ENCODE results near the gene GIMAP8.

GIMAP8 gene

GRCh38 chr7:150443793-150444540 is 6.5 kb upstream of the GIMAP8 start (continued):
- TF ChIP-seq BCL6B (tag by site-specific recombination; IDR thresholded peaks at IDR 0.05): no peak
- no peak for TF ChIP-seq ZNF473 (tag by site-specific recombination; IDR thresholded peaks at IDR 0.05)

- H3K4me1 ChIP-seq (ENCODE audit: control insufficient read depth, insufficient read depth, low read length): no peaks in the 10 kb centered on the region
- POLR2A ChIA-PET: no interaction called here
- TF ChIP-seq ZNF112 (tag by site-specific recombination; IDR thresholded peaks at IDR 0.05) (no peak), ZIC2 (tag by site-specific recombination; IDR thresholded peaks at IDR 0.05) (peak; percentile 67)
Measured at GRCh38 chr7:150444674-150445365, 5.6 kb upstream of the GIMAP8 start.

GRCh38 chr7:150446288-150446938 is 4.0 kb upstream of the GIMAP8 start:
- TF ChIP-seq FEZF1 (tag by site-specific recombination; IDR thresholded peaks at IDR 0.05): peak; percentile 38
- no peak for TF ChIP-seq ZNF558 (tag by site-specific recombination; IDR thresholded peaks at IDR 0.05)
- TF ChIP-seq ZNF140 (tag by site-specific recombination; IDR thresholded peaks at IDR 0.05): no peak
- no peak for TF ChIP-seq ZNF18 (tag by site-specific recombination; IDR thresholded peaks at IDR 0.05)
- TF ChIP-seq OSR2 (tag by site-specific recombination; IDR thresholded peaks at IDR 0.05): peak; percentile 46; the same call in 1 of the 2 replicates
- TF ChIP-seq ZNF146 (tag by site-specific recombination; IDR thresholded peaks at IDR 0.05): no peak
- TF ChIP-seq, protein P1, sequence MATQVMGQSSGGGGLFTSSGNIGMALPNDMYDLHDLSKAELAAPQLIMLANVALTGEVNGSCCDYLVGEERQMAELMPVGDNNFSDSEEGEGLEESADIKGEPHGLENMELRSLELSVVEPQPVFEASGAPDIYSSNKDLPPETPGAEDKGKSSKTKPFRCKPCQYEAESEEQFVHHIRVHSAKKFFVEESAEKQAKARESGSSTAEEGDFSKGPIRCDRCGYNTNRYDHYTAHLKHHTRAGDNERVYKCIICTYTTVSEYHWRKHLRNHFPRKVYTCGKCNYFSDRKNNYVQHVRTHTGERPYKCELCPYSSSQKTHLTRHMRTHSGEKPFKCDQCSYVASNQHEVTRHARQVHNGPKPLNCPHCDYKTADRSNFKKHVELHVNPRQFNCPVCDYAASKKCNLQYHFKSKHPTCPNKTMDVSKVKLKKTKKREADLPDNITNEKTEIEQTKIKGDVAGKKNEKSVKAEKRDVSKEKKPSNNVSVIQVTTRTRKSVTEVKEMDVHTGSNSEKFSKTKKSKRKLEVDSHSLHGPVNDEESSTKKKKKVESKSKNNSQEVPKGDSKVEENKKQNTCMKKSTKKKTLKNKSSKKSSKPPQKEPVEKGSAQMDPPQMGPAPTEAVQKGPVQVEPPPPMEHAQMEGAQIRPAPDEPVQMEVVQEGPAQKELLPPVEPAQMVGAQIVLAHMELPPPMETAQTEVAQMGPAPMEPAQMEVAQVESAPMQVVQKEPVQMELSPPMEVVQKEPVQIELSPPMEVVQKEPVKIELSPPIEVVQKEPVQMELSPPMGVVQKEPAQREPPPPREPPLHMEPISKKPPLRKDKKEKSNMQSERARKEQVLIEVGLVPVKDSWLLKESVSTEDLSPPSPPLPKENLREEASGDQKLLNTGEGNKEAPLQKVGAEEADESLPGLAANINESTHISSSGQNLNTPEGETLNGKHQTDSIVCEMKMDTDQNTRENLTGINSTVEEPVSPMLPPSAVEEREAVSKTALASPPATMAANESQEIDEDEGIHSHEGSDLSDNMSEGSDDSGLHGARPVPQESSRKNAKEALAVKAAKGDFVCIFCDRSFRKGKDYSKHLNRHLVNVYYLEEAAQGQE (tag by site-specific recombination; IDR thresholded peaks at IDR 0.05): no peak
- TF ChIP-seq ZNF426 (tag by site-specific recombination; IDR thresholded peaks at IDR 0.05): no peak
- no peak for TF ChIP-seq ZNF19 (tag by site-specific recombination; IDR thresholded peaks at IDR 0.05; ENCODE audit: low read depth)
- no peaks in the 10 kb centered on the region for H3K36me3 ChIP-seq (ENCODE audit: control insufficient read depth in 2 of 2, insufficient read depth in 1 of 2, low read length in 2 of 2)
- no peak overlapping the region for H3K4me3 ChIP-seq (ENCODE audit: low read depth, low read length)
- no peak overlapping the region for H3K27ac ChIP-seq (ENCODE audit: extremely low read depth, low read depth, low read length)
- no peaks in the 10 kb centered on the region for H3K9me3 ChIP-seq (ENCODE audit: control insufficient read depth, insufficient read depth, low read depth, low read length)
- ChIA-PET POLR2A (no interaction called here), CTCF (interaction anchor here (0.5 kb wide), 1 partner anchor 168 kb away, joined by 4 read pairs; no protein-coding TSS in a partner anchor)
- no peaks in the 10 kb centered on the region for H3K4me1 ChIP-seq (ENCODE audit: control insufficient read depth, insufficient read depth, low read length)

More at GRCh38 chr7:150444674-150445365, 5.6 kb upstream of the GIMAP8 start:
- Histone ChIP-seq H3K9me3 (ENCODE audit: control insufficient read depth, insufficient read depth, low read depth, low read length) (no peaks in the 10 kb centered on the region), H3K36me3 (ENCODE audit: control insufficient read depth in 2 of 2, insufficient read depth in 1 of 2, low read length in 2 of 2) (no peaks in the 10 kb centered on the region), H3K4me3 (ENCODE audit: low read depth, low read length) (no peak overlapping the region), H3K27ac (ENCODE audit: extremely low read depth, low read depth, low read length) (no peak overlapping the region)
- CTCF ChIA-PET: interaction anchor here (0.6 to 1.1 kb wide), 3 partner anchors 213 to 544 kb away, joined by 3 read pairs; no protein-coding TSS in a partner anchor

All from HEK293 (cell line).